CD4-positive, CD25-positive, alpha-beta regulatory T cell (primary cell): ENCODE measurements around the gene GSG1. TPM values are rescaled to one million over a fixed set of nuclear protein-coding genes. Genes with fewer than 3 reads are reported as not detected.

Experiments used
- ATAC-seq, 2 donors: fragments of 150-1000 bp; cut with Tn5 transposase; one replicate each; pipeline ENCODE4 v1.10.0; 2021; ENCODE audit warnings: low read depth in 2 of 2, moderate number of reproducible peaks in 2 of 2, moderate library complexity in 1 of 2
- DNase-seq, 3 donors: peaks; one replicate each; pipeline versions ENCODE4 v3.0.0 to v3.0.0-alpha.2; 2012 to 2022; ENCODE audit warnings: mixed read lengths in 1 of 3
- H3K27ac ChIP-seq: one replicate; pipeline ENCODE4 v1.7.0; 2013; ENCODE audit warnings: mild to moderate bottlenecking, low read length; ENCODE audit not compliant: insufficient read depth, poor library complexity, severe bottlenecking
- H3K27me3 ChIP-seq: one replicate; pipeline ENCODE4 v1.7.0; 2013; ENCODE audit warnings: low read length; ENCODE audit not compliant: control insufficient read depth, insufficient read depth
- H3K36me3 ChIP-seq: one replicate; pipeline ENCODE4 v1.7.0; 2013; ENCODE audit warnings: mild to moderate bottlenecking, low read length, moderate library complexity; ENCODE audit not compliant: control insufficient read depth, insufficient read depth
- H3K4me1 ChIP-seq: 2 replicates; pipeline ENCODE4 v1.7.0; 2013; ENCODE audit warnings: mild to moderate bottlenecking, low read length; ENCODE audit not compliant: insufficient read depth, control insufficient read depth, poor library complexity, severe bottlenecking
- H3K4me3 ChIP-seq: one replicate; pipeline ENCODE4 v1.7.0; 2013; ENCODE audit warnings: low read depth, mild to moderate bottlenecking, low read length, moderate library complexity
- H3K9me3 ChIP-seq, 2 experiments: 1 replicate in 1 of 2; 2 replicates in 1 of 2; pipeline ENCODE4 v1.7.0; 2013; ENCODE audit warnings: low read length in 2 of 2, mild to moderate bottlenecking in 1 of 2, moderate library complexity in 1 of 2; ENCODE audit not compliant: control insufficient read depth in 2 of 2
- H3K27ac Mint-ChIP-seq, 3 donors: one replicate each; pipeline ENCODE4 v1.8.0; 2020 to 2022; ENCODE audit warnings: mild to moderate bottlenecking in 3 of 3, mixed read lengths in 3 of 3, moderate library complexity in 2 of 3
- H3K27me3 Mint-ChIP-seq: one replicate; pipeline ENCODE4 v1.8.0; 2022; ENCODE audit warnings: mild to moderate bottlenecking, mixed read lengths
- H3K36me3 Mint-ChIP-seq: one replicate; pipeline ENCODE4 v1.8.0; 2020; ENCODE audit warnings: mixed read lengths
- H3K4me1 Mint-ChIP-seq, 4 donors: one replicate each; pipeline ENCODE4 v1.8.0; 2020 to 2022; ENCODE audit warnings: mixed read lengths in 4 of 4, mild to moderate bottlenecking in 1 of 4
- H3K4me3 Mint-ChIP-seq, 4 donors: one replicate each; pipeline ENCODE4 v1.8.0; 2020 to 2022; ENCODE audit warnings: mild to moderate bottlenecking in 4 of 4, mixed read lengths in 4 of 4, moderate library complexity in 3 of 4
- H3K9me3 Mint-ChIP-seq, 7 donors: one replicate each; pipeline ENCODE4 v1.8.0; 2020 to 2022; ENCODE audit warnings: mixed read lengths in 7 of 7, mild to moderate bottlenecking in 3 of 7, moderate library complexity in 2 of 7
- polyA plus RNA-seq, 4 donors: library from polyadenylated mRNA; unstranded; fragments of 300-500 nt; fragmentation: Illumina TruSeq; gene quantifications; one replicate each; pipeline ENCODE4 v1.2.3, GENCODE V29; 2021
- total RNA-seq: library from RNA; stranded (reverse); gene quantifications from one replicate; pipeline ENCODE4 v1.2.3, GENCODE V29; 2022

GSG1 gene
- total and polyA plus RNA-seq, 5 donors from 2014 or later: 0.45 TPM; not detected in 4

- H3K9me3 ChIP-seq: no peaks in the 10 kb centered on the region
- H3K4me3 ChIP-seq: no peak overlapping the region
- H3K36me3 Mint-ChIP-seq: no peaks in the 10 kb centered on the region
- peak overlapping the region; percentile 97 for H3K27ac ChIP-seq
- no peaks in the 10 kb centered on the region for H3K27me3 ChIP-seq
- no peaks in the 10 kb centered on the region for H3K27me3 Mint-ChIP-seq
- H3K4me1 Mint-ChIP-seq: peaks cover 24 to 51% (median 35%) of the 10 kb centered on the region in 4 donors
- no peak for ATAC-seq
- no peak for DNase-seq
- H3K4me1 ChIP-seq: peaks cover 32% of the 10 kb centered on the region
- peaks cover 0 to 1% (median 0%) of the 10 kb centered on the region in 7 donors for H3K9me3 Mint-ChIP-seq
- H3K4me3 Mint-ChIP-seq: peak overlapping the region; percentile 81 to 92 (median 91)
- peak overlapping the region; percentile 93 to 96 (median 94) for H3K27ac Mint-ChIP-seq
- H3K36me3 ChIP-seq: no peaks in the 10 kb centered on the region
Observed at GRCh38 chr12:13102461-13103195, 839 bp downstream of the GSG1 start.

GRCh38 chr12:13101821-13102375, 1.6 kb downstream of the GSG1 start:
- H3K27me3 Mint-ChIP-seq: no peaks in the 10 kb centered on the region
- no peaks in the 10 kb centered on the region for H3K36me3 ChIP-seq
- H3K4me1 Mint-ChIP-seq: peaks cover 24 to 52% (median 35%) of the 10 kb centered on the region in 4 donors
- H3K36me3 Mint-ChIP-seq: no peaks in the 10 kb centered on the region
- H3K4me3 ChIP-seq: peak overlapping the region; percentile 63
- H3K27me3 ChIP-seq: no peaks in the 10 kb centered on the region
- DNase-seq (peak; percentile 12 to 38 (median 38)), ATAC-seq (no peak)
- H3K4me1 ChIP-seq: peaks cover 34% of the 10 kb centered on the region
- H3K9me3 ChIP-seq: no peaks in the 10 kb centered on the region
- peaks cover 0 to under 1% (median 0%) of the 10 kb centered on the region in 7 donors for H3K9me3 Mint-ChIP-seq
- H3K4me3 Mint-ChIP-seq: peak overlapping the region; percentile 81 to 92 (median 91)
- peak overlapping the region; percentile 97 for H3K27ac ChIP-seq
- peak overlapping the region; percentile 93 to 96 (median 93) for H3K27ac Mint-ChIP-seq

DNA sequence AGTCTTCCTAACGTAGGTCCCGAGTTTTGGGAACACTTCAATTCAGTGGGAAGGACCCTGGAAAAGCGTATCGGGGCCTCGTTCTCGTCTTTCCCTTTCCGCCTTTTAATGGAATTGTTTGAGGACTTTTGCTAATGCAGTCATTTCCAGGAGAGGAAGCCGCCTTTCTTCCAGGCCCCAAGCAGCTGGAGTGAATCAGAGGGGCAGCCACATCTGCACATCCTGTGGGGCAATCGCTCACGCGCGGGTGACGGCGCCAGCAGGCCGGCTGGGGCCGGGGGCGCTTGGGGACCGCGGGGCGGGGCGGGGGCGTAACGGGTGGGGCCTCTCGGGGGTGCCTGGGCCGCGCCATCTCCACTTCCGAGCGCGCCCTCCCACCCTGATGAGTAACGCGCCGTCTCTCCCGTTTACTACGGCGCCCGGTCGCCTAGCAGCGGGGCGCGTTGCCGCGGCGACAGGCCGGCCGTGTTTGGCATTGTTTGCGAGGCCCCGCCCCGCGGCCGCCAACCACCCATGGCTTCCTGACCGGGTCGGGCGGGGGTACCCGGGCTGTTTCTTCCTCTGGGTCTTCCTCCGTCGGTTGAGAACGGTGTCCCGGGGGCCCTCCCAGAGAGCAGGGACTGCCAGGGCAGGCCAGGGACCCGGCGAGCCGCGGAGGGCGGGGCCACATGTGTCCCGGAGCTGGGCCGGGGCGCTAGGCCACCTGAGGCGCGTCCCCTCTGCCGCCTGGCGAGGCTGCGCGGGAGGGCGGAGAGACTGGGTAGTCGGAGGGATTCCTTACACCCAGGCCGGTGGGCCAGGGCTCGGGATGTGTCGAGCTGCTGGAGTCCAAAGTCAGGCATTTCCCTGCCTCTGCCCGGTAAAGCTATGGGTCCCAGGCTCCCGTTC, 2.3 kb downstream of the GSG1 start:
- H3K36me3 Mint-ChIP-seq: no peaks in the 10 kb centered on the region
- no peaks in the 10 kb centered on the region for H3K9me3 Mint-ChIP-seq
- H3K4me3 Mint-ChIP-seq: peak overlapping the region; percentile 84 to 92 (median 91)
- Histone ChIP-seq H3K4me1 (peaks cover 34% of the 10 kb centered on the region), H3K4me3 (peak overlapping the region; percentile 65), H3K27me3 (no peaks in the 10 kb centered on the region), H3K27ac (peak overlapping the region; percentile 97), H3K36me3 (no peaks in the 10 kb centered on the region), H3K9me3 (no peaks in the 10 kb centered on the region)
- H3K4me1 Mint-ChIP-seq: peaks cover 24 to 52% (median 35%) of the 10 kb centered on the region in 4 donors
- peak overlapping the region; percentile 93 to 96 (median 93) for H3K27ac Mint-ChIP-seq
- ATAC-seq: peak; percentile 90 to 93
- H3K27me3 Mint-ChIP-seq: no peaks in the 10 kb centered on the region
- peak; percentile 91 to 95 (median 93) for DNase-seq

- H3K36me3 ChIP-seq: no peaks in the 10 kb centered on the region
- Mint-ChIP-seq H3K27ac (peak overlapping the region; percentile 86 to 96 (median 93)), H3K4me1 (peaks cover 24 to 52% (median 35%) of the 10 kb centered on the region in 4 donors), H3K9me3 (no peaks in the 10 kb centered on the region), H3K27me3 (no peaks in the 10 kb centered on the region), H3K4me3 (peak overlapping the region; percentile 84 to 92 (median 91)), H3K36me3 (no peaks in the 10 kb centered on the region)
- DNase-seq (no peak), ATAC-seq (no peak)
- H3K4me3 ChIP-seq: peak overlapping the region; percentile 65
- H3K9me3 ChIP-seq: no peaks in the 10 kb centered on the region
- H3K27me3 ChIP-seq: no peaks in the 10 kb centered on the region
- peak overlapping the region; percentile 97 for H3K27ac ChIP-seq
- peaks cover 34% of the 10 kb centered on the region for H3K4me1 ChIP-seq
Observed at GRCh38 chr12:13100605-13100881, 2.9 kb downstream of the GSG1 start.

DNA sequence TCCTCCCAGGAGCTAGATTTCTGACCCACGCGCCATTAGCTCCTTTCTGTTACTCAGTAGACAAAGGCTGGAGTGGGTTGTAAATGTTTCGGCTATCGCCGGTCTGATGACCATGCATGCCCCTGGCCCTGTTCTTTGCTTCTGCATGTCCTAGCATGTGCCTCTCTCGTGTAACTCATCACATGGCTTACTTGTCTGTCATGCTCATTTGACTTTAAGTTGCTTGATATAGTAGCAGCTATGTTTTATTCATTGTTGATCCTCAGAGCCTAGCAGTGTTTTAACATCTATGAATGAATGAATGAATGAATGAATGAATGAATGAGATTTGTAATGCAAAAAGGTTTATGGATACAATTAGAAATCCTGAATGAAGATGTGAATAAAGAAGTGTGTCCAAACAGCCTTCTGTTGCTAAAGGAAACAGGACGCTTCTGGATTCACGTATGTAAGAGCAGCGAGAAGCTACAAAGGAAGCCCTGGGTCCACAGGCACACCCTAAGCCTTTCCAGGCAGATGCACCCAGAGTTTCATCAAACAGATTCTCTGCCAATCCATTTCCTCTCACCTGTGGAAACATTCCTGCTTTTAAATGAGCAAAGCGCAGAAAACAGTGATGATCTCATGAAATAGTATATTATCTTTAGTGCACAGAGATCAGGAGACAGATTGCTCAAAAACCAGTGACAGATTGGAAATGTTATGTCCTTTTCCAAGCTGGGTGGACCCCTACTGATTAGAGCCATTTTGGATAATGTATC, 3.4 kb downstream of the GSG1 start:
- H3K9me3 Mint-ChIP-seq: no peaks in the 10 kb centered on the region
- H3K27me3 ChIP-seq: no peaks in the 10 kb centered on the region
- no peaks in the 10 kb centered on the region for H3K9me3 ChIP-seq
- no peaks in the 10 kb centered on the region for H3K36me3 Mint-ChIP-seq
- DNase-seq (no peak), ATAC-seq (no peak)
- H3K27ac ChIP-seq: peak overlapping the region; percentile 97
- H3K27me3 Mint-ChIP-seq: no peaks in the 10 kb centered on the region
- H3K36me3 ChIP-seq: no peaks in the 10 kb centered on the region
- H3K4me1 ChIP-seq: peaks cover 34% of the 10 kb centered on the region
- H3K4me3 Mint-ChIP-seq: peak overlapping the region; percentile 84 to 92 (median 91)
- peak overlapping the region; percentile 86 to 96 (median 93) for H3K27ac Mint-ChIP-seq
- H3K4me1 Mint-ChIP-seq: peaks cover 24 to 52% (median 35%) of the 10 kb centered on the region in 4 donors
- H3K4me3 ChIP-seq: peak overlapping the region; percentile 65

DNA sequence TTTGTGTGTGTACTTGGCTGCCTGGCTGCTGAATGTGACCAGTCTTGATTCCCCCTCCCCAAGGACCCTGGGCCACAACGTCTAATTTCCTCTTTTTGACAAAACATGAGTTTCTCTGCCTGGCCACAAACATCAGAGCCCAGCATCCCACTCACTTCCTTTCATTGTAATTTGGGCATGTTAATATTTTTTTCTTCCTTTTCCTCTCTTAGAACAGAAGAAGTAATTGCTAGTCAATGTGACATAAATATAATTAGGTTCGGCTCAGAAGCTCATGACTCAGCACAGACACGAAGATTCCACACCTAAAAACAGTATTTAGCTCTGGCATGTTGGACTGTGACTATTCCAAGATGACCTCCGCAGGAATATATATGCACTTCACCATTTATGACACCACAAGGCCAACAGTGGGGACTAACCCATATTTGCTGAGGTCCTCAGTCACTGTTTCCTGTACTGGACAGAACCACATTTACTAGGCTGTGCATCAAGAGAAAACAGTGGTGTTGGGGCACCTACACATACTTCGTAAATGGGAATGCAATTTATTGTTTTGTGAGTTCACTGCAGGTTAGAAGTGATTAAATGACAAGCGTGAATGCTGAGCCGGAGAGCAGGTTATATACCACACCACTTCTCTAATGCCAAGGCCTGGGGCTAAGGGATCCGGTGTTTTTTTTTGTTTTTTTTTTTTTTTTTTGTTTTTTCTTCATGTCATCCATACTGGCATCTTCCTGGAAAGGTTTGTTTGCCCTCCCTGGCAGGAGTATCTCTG, 4.2 kb downstream of the GSG1 start:
- ATAC-seq: no peak
- no peak for DNase-seq
- peaks cover 34% of the 10 kb centered on the region for H3K4me1 ChIP-seq
- no peaks in the 10 kb centered on the region for H3K9me3 ChIP-seq
- peak overlapping the region; percentile 91 to 97 (median 96) for H3K27ac Mint-ChIP-seq
- no peaks in the 10 kb centered on the region for H3K27me3 Mint-ChIP-seq
- H3K27ac ChIP-seq: peak overlapping the region; percentile 39
- no peaks in the 10 kb centered on the region for H3K36me3 ChIP-seq
- no peaks in the 10 kb centered on the region for H3K36me3 Mint-ChIP-seq
- H3K27me3 ChIP-seq: no peaks in the 10 kb centered on the region
- no peaks in the 10 kb centered on the region for H3K9me3 Mint-ChIP-seq
- H3K4me3 ChIP-seq: no peak overlapping the region
- H3K4me1 Mint-ChIP-seq: peaks cover 24 to 52% (median 35%) of the 10 kb centered on the region in 4 donors
- H3K4me3 Mint-ChIP-seq: peak overlapping the region; percentile 52 to 66 (median 62)
